T follicular helper cell (primary cell): ENCODE data around the gene B3GALT6.

Experiments
- DNase-seq: peaks from one replicate; pipeline ENCODE4 v3.0.0-alpha.2; 2020; ENCODE audit warnings: low read depth

B3GALT6 gene

DNA sequence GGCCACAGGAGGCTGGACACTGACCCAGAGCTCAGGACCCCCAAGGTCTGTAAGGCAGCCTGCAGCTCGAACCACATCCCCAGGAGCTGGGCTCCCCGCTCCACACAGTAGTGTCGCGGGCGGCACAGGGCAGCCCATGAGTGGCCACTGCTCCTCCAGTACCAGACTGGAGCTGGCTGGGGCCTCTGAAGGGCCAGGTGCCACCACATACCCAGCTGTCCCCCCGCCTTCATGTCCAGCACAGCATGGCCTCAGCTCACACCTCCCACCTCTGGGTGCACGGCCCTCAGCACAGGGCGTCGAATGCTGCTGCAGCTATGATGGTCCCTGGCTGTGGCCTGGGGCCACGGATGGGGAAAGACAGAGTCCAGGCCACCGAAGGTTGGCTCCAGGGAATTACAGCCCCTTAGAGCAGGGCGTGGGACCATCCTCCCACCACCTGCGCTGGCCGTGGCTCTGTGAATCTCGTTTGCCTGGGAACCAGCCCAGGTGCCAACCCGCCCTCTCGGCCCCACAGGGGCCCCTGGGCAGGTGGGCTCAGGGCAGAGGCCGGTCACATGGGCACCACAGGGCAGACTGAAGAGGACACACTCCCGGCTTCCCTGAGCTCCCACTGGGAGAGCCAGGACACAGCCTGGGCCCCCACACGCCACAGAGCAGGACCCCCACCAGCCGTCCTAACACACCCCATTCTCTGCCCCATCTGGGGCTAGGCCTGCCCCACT lies 16.0 kb upstream of the B3GALT6 start:
- no peak for DNase-seq

DNA sequence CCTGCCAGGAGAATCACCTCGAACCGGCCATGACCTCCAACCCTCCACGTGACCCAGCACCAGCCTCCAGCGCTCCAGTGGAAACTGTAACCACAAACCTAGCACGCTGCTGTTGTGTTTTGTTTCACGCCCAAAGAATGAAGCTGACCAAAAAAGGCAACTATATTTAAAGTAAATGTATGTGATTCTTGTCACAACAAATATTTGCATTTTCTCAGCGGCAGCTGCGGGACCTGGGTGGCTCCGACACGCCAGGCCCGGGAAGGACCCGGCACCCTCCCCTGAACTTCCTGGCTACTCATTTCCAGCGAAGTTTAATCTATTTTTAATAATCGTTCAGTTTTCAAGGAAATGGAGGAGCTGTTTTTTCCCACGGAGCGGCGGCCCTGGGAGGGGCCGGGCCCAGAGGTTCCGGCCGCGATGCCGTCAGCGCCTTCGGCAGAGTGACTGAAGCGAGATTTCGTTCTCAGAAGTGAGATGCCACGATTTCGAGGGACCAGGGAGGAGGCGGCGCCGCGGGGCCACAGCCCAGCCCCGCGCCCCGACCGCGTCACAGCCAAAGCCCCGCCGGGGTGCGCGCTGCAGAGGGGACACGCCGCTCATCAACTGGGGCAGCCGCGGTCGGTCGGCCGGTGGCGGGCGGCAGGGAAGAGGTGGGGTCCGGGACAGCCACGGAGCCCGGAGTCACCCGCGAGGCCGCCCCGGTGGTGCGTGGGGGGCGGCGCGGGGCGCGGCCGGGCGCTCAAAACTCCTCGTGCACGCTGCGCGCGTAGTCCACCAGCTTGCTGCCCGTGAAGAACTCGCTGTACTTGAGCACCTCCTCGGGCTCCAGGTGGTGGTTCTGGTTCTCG lies 15.0 kb upstream of the B3GALT6 start:
- DNase-seq: peak; percentile 48

DNA sequence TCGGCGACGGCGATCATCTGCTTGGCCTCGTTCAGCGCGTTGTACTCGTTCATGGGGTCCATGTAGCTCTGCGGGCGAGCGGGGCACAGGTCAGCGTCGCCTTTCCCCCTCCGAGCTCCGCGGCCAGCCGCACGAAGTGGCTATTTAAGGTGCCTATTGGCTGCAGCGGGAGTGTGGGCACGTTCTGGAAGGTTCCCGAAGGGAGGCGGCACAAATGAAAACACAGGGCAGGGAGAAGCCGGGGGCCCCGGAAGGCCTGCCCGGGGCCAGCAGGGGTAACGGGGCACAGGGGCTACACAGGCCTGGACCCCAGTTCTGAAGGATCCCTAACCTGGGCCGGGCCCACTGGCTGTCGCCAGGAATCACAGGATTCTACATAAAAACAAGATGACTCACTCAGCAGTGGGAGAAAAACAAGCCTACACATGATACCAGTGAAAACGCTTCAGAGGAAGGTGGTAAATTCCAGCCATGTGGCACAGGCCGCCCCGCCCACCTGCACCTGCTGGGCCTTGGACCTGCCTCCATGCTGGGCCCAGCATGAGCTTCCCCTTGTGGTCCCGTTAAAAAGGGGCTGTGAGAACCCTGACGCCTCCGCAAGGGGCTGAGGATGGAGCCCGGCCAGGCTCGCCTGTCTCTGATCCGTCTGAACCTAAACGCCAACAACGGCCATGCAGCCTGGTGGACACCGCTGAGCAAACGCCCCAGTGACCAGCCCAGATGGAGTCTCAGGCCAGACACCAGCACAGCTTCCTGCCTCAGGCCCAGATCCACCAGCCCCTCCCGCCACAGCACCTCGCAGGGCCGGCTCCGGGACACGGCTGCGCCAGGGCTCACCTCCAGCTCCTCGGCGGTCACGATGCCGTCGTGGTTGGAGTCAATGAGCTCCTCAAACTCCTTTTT lies 14.2 kb upstream of the B3GALT6 start:
- DNase-seq: no peak

DNA sequence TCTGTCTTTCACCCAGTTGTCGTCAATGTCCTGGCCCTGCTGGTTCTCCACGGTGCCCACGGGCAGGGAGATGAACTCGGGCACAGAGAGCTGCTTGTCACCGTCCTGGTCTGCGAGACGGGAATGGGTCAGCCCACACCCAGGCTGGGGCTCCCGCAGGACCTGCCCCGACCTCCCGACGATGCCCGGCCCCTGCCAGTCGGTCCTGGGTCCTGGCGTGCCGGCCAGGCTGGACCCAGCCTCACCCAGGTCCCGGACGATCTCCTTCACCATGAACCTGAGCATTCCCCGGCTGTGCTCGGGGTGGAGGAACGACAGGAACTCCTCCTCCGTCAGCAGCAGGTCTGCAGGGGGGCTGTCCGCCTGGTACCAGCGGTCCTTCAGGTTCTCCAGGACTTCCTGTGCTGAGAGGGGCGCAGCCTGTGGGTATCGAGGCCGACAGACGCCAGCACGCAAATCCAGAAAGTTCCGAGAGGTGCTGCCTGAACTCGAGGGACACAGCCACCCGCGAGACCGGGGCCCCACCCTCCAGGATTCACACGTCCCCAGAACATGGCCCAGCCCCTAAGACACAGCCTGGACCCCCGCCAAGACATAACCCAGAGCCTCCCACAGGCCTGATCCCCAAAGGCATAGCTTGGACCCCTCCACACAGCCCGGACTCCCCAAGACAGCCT lies 13.4 kb upstream of the B3GALT6 start:
- no peak for DNase-seq

DNA sequence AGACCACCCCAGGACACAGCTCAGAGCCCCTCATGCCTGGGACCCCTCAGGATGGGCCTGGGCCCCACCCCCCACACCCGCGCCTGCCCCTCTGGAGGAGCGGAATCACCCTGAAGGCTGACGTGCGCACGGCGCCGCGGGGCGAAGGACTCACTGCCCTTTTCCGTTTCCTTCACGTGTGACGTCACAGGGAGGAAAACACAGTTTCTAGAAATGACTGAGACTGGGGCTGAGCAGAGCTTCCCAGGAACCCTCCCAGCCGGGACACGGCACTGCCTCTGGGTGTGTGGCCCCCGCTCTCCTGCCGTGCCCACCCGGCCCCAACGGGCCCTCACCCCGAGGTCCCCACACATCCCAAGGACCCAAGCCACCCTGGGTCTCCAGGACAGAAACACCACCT lies 12.7 kb upstream of the B3GALT6 start:
- peak; percentile 28 for DNase-seq

DNA sequence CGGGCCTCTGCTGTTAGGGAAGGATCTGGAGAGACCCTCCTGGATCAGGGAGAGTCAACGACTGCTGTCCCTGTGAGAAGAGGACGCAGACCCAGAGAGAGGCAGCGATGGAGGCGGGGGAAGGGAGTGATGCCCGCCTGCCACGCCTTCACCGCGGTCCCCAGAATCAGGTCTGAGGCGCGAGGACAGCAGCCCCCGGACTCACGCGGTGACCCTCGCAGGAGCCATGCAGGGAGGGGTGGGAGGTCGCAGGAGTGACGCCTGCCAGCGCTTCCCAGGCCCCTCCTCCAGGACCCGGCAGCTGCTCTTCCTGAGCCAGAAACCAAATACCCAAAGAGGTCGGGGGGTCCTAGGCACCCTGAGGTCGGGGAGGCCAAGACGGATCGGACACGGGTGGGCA lies 11.8 kb upstream of the B3GALT6 start:
- DNase-seq: no peak

DNA sequence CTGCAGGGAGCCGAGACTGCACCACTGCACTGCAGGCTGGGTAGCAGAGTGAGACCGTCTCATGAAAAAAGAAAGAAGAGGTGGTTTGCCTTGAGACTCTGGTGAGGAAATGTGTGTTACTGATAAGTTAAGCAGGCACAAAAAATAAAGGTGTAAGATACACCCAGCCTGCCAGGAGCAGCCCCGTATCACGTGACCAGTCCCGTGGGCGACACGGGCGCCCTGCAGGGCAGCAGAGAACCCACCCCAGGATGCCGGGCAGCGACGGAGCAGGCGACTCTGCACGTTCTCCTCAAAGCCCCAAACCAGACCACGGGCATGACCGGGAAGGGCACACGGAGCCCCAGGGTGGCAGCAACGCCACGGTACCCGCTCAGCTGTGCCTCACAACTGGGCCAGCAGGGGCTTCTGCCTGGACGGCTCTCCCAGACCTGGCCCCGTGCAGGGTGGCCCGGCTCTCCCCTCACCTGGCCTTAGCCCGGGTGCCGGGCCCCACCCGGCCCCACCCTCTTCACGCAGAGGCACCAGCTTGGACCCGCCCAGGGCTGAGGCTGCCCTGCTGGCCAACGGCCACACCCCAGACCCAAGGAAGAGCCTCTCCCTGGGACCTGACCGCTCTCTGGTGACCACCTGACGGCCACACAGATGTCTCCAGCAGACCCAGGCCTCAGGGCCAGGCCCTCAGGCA lies 10.0 kb upstream of the B3GALT6 start:
- no peak for DNase-seq

DNA sequence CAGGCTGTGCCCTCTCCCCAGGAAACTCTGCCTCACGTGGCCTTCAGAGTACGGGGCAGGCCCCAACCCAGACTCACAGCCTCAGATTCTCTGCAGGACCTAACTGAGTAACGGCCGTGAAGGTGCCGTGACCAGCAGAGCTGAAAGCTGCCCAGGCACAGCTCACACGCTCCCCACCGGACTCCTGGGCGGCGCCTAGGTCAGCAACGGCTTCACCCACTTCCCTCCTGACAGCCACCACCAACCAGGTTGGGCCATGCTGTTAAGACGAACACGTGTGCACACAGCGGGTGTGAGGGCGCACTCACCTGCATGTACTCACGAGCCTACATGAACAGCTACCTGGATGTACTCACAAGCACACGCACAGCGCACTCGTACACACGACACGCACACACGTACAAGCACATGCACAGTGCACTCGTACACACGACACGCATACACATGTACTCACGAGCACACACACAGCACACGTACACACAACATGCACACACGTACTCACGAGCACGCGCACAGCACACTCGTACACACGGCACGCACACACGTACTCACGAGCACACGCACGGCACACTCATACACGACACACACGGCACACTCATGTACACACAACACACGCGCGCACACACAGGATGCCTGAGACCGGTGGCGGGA lies 9.3 kb upstream of the B3GALT6 start:
- no peak for DNase-seq

DNA sequence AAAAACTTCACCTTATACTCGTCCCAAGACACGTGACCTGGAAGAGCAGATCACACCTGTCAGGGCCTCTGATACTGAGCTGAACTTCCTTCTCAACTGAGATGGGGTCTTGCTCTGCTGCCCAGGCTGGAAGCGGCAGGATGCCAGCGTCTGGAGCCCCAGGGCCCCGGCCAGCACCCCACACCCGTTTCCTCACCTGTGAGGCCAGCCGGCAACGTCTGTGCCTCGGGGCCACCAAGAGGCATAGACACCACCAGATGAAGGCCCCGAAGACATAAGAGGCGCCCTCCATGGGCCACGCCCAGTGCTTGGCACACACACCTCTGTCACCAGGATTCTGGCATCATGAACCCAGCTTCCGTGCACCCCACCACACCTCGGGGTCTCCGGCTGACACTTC lies 8.7 kb upstream of the B3GALT6 start:
- DNase-seq: no peak

DNA sequence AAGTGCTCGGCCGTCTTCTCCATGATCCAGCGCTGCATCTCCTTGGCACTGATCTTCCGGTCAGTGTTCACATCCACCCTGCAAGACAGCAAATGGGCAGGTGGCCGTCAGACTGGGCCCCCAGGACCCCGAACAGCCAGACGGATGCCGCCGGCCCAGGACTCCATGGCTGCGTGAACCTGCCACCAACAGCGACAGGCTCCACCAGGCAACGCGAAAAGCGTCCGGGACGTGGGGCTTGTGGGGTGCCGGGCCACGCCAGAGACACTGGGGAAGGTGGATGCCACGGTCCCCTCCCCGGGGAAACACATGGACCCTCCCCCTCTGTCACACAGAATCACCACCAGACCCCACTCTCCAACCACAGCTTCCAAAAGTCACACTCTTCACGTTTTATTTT lies 8.1 kb upstream of the B3GALT6 start:
- no peak for DNase-seq

DNA sequence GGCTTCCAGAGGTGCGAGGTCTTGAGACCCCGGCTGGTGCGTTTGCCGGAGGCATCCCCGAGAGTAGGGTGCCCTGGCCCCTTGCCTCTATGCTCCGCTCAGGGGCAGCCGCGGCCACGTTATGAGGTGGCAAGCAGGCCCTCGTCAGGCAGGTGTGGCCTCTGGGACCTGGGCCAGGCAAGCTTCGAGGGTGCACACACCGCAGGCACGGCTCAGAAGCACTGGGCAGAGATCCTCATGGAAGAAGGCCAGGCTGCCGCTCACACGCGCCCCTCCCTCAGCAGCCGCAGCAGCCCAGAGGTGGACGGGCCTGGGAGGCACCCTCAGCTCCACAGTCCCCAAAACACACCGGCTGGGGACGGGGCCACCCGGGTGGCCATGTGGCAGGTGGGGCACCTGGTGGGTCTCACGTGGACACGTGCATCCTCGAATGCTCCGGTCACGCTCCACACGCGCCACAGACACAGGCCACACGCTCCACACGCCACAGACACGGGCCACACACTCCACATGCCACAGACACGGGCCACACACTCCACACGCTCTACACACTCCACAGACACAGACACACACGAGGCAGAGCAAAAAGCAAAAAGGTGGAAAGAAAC lies 6.7 kb upstream of the B3GALT6 start:
- no peak for DNase-seq

DNA sequence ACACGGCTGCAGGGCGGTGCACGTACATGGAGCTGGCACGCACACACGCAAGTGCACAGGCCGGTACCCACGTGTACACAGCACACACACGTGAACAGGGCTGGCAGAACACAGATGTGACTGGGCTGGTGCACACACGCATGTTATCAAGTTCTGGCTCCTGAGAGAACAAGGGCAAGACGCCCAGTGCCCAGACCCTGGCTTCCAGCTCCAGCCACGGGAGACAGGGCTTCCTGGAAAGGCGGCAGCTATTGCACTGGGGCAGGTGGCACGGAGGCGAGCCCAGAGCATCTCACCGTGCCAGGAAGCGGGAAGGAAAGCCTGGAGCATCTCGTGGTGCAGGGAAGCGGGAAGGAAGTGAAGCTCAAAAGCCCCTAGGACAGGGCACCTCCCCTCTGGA lies 6.1 kb upstream of the B3GALT6 start:
- no peak for DNase-seq

DNA sequence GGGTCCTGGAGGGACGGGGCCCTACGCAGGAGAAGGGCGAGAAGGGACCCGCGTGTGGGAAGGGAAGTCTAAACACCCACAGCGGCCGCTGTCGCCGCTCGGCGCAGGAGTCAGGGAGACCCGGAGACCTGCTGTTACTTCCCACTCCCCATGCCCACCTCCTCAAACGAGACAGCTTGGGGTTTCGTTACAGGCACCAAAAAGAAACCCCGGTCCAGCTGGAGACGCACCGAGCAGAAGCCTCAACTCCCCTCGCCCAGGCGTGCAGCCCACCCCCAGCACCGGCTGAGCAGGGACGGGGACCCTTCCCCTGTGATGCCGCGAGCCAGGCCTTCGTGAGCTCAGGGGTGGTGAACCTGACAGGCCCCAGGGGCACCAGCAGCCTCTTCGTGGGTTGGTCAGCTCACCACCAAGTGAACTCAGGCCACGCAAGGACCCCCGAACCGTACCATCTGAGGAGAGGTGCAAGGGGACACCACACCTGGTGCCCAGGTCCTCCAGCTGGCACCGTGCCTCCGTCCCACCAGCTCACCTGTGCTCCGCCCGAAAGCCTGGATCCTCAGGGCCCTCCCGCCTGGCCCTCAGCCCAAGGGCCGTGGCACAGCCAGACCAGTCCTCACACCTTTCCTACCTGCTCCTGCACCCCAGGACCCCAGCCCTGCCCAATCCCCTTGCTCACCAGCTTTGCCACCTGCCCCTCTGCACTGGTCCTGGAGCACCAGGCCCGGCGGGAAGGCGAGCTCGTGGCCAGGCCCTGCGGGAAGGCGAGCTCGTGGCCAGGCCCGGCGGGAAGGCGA lies 5.3 kb upstream of the B3GALT6 start:
- DNase-seq: no peak

DNA sequence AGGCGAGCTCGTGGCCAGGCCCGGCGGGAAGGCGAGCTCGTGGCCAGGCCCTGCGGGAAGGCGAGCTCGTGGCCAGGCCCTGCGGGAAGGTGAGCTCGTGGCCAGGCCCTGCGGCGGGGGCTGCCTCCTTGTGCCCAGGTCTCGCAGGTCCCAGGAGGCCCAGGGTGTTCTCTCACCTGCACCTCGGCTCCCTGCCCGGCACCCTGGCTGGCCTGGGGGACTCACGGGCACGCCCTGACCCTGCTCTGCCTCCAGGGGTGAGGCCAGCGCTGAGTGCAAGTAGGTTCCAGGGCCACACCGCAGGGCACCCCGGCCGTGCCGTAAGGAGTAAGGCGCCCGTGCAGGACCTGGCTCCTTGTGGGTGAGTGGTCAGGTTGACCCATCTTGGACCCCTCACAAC lies 4.7 kb upstream of the B3GALT6 start:
- no peak for DNase-seq

DNA sequence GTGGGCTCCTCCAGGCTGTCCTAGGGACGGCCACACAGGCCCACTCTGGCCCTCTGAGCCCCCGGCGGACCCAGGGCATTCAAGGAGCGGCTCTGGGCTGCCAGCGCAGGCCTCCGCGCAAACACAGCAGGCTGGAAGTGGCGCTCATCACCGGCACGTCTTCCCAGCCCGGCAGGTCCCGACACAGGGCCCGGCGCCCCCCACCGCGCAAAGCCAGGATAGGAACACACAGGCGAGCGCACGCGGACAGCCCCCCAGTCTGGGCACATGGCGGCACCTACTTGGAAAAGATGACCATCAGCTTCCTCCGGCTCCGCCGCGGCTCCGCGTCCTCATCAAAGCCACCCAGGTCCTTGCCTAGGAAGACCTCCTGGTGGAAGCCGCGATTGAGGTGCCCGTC lies 3.9 kb upstream of the B3GALT6 start:
- no peak for DNase-seq

DNA sequence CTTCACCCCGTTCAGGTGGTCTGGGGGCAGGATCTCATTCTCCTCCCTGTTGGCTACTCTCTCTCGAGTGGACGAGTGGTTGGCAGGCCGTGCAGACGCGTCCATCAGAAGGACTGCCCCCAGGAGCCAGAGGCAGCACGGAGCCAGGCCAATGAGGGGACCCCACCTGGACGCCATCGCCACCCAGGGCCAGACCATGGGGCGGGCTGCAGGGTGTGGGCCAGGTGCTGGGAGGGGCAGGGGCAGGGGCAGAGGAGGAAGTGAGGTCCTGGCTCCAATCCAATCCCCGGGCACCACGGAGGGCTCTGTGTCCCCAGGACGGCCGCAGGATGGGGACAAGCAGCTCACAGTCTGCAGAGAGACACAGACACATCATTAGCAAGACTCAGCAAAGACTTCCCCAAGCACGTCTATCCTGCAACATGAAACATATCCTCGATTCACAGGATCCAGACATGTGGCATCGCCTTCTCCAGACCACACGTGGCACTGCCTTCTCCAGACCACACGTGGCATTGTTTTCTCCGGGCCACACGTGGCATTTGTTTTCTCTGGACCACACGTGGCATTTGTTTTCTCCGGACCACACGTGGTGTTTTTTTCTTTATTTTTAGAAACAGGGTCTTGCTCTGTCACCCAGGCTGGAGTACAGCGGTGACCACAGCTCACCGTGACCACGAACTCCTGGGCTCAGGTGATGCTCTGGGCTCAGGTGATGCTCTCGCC lies 3.3 kb upstream of the B3GALT6 start:
- no peak for DNase-seq

DNA sequence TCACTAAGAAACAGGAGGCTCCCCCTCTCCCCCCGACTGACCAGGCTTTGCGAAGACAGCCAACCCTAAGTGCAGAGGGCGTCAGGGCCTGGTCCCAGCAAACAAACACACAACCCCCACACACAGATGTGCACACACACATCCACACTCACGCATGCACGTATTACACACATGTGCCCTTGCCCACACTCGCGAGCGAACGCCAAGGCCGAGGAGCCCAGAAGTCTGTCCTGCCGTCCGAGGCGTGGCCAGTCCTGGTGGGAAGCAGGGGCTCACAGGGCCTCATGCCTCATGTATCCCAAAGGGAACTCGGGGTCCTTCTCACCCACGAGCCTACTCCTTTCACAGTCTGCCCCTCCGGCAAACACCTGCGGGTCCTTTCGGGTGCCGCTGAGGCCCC lies 2.3 kb upstream of the B3GALT6 start:
- no peak for DNase-seq

DNA sequence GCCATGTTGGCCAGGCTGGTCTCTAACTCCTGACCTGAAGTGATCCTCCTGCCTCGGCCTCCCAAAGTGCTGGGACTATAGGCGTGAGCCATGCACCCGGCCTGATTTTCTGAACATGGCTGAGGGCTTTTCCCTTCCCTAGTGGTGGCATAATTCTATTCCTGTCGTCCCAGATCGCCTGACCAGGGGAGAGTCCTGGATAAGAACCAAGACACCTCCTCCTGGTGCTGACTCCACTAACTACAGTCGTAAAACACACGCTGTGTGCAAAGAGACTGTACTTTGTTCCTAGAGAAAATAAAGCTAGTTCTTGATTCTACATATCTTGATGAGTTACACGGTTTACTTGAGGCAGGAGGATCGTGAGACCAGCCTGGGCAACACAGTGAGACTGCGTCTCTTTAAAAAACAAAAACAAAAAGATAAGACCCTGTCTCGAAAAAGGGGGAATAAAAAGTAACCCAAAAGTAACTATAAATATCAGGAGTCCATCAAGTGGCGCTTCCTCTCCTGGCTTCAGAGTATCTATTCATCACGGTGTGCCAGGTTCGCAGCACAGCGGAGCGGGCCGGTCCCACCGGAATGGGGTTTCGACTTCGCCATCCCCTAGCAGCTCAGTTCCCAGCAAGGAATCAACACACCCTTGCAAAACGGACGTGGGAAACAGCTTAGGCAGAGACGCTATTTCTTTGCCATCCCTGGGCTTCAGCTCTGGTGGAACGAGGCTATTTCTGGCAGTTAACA lies 1.2 kb upstream of the B3GALT6 start:
- no peak for DNase-seq
